ENCODE results near the gene TTC39C.

GRCh38 chr18:24049142-24049541 lies 34.6 kb downstream of the TTC39C start:
- TF ChIP-seq CTCF (IDR thresholded peaks at IDR 0.05) (no peak), POLR2A (IDR thresholded peaks at IDR 0.05) (no peak), POLR2AphosphoS5 (IDR thresholded peaks at IDR 0.05) (no peak)

All from breast epithelium (tissue), 3 donors.